Spinal cord (tissue), 10 donors: Measurements from ENCODE around the gene FOXK1. TPM values are rescaled to one million over a fixed set of nuclear protein-coding genes. Genes with fewer than 3 reads are reported as not detected.
"Not testable (repeated sequence)": the region's sequence is repeated elsewhere in the genome, so short reads cannot be mapped to it uniquely, and the experiment has no call there.

Experiments used
- DNase-seq, 6 donors: peaks; one replicate each; pipeline versions ENCODE4 v3.0.0 to v3.0.0-alpha.2; 2013 to 2015; ENCODE audit warnings: low spot score in 6 of 6, low read depth in 4 of 6
- H3K27ac ChIP-seq: one replicate; pipeline ENCODE4 v1.5.1; 2013; ENCODE audit warnings: low read depth, low read length, control low read depth
- H3K27me3 ChIP-seq: one replicate; pipeline ENCODE4 v1.6.1; 2013; ENCODE audit warnings: low read length; ENCODE audit not compliant: control insufficient read depth, insufficient read depth
- H3K36me3 ChIP-seq: one replicate; pipeline ENCODE4 v1.6.1; 2013; ENCODE audit warnings: low read length; ENCODE audit not compliant: control insufficient read depth, insufficient read depth
- H3K4me1 ChIP-seq: one replicate; pipeline ENCODE4 v1.6.1; 2013; ENCODE audit warnings: low read length; ENCODE audit not compliant: control insufficient read depth, insufficient read depth
- H3K4me3 ChIP-seq: one replicate; pipeline ENCODE4 v1.5.1; 2013; ENCODE audit warnings: low read depth, low read length, control low read depth
- H3K9me3 ChIP-seq: one replicate; pipeline ENCODE4 v1.6.1; 2013; ENCODE audit warnings: low read length; ENCODE audit not compliant: control insufficient read depth, insufficient read depth
- WGBS: methylation state at CpG from one replicate; pipeline ENCODE4 v1.1.5; 2013; ENCODE audit warnings: missing lambda C conversion rate; ENCODE audit not compliant: insufficient coverage; 5-methylcytosine and 5-hydroxymethylcytosine counted together
- polyA plus RNA-seq, 2 donors: library from polyadenylated mRNA; unstranded; fragments of 120-200 nt; gene quantifications; one replicate each; pipeline ENCODE4 v1.2.1, GENCODE V29; 2013; ENCODE audit not compliant: insufficient read length in 2 of 2
- total RNA-seq, 2 donors: library from RNA; depleted of rRNA in 1 of 2; stranded (reverse); fragments of 120-200 nt in 1 of 2; fragments of >200 nt in 1 of 2; gene quantifications; one replicate each; pipeline versions ENCODE4 v1.2.3 to v1.2.4, GENCODE V29; 2013 to 2014
- donor health status: healthy.

Gene FOXK1
- total and polyA plus RNA-seq, 4 donors = 17.0 to 30.6 (median 21.9) TPM

DNA sequence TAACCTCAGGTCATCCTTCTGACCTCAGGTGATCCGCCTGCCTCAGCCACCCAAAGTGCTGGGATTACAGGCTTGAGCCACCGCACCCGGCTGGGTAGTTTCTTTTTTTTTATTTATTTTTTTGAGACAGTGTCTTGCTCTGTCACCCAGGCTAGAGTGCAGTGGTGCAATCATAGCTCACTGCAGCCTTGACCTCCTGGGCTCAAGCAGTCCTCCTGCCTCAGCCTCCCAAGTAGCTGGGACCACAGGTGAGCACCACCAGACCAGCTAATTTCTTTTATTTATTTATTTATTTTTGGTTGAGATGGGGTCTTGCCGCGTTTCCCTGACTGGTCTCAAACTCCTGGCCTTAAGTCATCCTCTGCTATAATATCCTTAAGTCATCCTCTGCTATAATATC lies 10.5 kb downstream of the FOXK1 start:
- Histone ChIP-seq H3K4me1 (peaks cover 40% of the 10 kb centered on the region), H3K27ac (peak overlapping the region; percentile 33)
- H3K27me3 ChIP-seq, DNase-seq, H3K36me3 ChIP-seq, H3K9me3 ChIP-seq, H3K4me3 ChIP-seq: not testable (repeated sequence)
- no CpG with 5 or more reads among the region's 5 CpGs for whole genome bisulfite sequencing

DNA sequence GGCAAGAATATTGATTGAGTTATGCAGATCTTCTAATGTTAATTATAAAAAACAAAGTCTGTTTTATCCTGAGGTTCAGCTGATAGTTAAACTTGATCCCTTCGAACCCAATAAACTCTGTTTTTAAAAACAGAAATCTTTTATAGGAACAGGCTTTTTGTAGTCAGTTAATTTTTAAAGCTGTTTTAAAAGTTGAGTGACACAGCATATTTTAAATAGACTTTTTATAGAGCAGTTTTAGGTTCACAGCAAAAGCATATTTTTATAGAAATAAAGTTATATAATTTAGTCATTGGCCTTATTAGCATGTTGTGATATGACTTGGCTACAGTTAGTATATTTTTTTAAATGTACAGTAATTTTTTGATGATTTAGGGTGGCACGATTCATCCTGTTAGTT lies 11.1 kb downstream of the FOXK1 start:
- peaks cover 5% of the 10 kb centered on the region for H3K36me3 ChIP-seq
- H3K4me1 ChIP-seq = peaks cover 40% of the 10 kb centered on the region
- no peaks in the 10 kb centered on the region for H3K9me3 ChIP-seq
- DNase-seq = no peak
- H3K27me3 ChIP-seq = no peaks in the 10 kb centered on the region
- 100% methylated on average over 1 of the region's 2 CpGs for WGBS
- no peak overlapping the region for H3K4me3 ChIP-seq
- peak overlapping the region; percentile 25 for H3K27ac ChIP-seq

DNA sequence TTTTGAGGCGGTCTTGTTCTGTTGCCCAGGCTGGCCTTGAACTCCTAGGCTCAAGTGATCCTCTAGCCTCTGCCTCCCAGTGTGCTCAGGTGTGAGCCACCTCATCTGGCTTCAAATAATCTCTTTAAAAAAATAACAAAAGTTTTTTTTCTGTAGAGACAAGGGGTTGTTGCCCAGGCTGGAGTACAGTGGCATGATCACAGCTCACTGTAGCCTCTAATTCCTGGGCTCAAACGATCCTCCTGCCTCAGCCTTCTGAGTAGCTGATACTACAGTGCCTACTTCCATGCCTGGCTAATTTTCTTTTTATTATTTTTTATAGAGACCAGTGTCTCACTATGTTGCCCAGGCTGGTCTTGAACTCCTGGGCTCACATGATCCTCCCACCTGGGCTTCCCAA lies 11.7 kb downstream of the FOXK1 start:
- Histone ChIP-seq H3K36me3 (peaks cover 5% of the 10 kb centered on the region), H3K27ac (peak overlapping the region; percentile 25), H3K9me3 (no peaks in the 10 kb centered on the region), H3K4me1 (peaks cover 37% of the 10 kb centered on the region), H3K27me3 (no peaks in the 10 kb centered on the region), H3K4me3 (no peak overlapping the region)
- DNase-seq = no peak
- WGBS = 100% methylated on average over 1 of the region's 2 CpGs

DNA sequence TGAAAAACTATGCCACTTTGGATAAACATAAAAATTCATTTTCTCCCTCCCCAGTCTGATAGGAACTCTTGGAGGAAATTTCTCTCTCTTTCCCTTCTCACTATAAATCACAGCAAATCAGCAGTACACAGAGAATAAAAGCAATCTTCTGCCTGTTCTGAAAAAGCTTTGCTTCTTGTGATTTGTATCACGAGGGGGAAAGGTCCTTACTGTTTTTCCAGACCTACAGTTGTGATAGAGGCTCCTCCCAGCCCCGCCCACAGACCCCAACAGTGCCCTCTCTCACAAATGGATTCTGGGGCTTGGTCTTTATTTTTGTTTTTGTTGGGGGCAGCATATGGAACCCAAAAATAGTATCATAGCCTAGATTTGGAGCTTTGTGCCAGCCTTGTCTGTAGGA lies 12.2 kb downstream of the FOXK1 start:
- H3K4me3 ChIP-seq = no peak overlapping the region
- no peak for DNase-seq
- peak overlapping the region; percentile 64 for H3K27ac ChIP-seq
- H3K27me3 ChIP-seq = no peaks in the 10 kb centered on the region
- H3K9me3 ChIP-seq = no peaks in the 10 kb centered on the region
- peaks cover 5% of the 10 kb centered on the region for H3K36me3 ChIP-seq
- no CpG with 5 or more reads among the region's 2 CpGs for WGBS
- peaks cover 34% of the 10 kb centered on the region for H3K4me1 ChIP-seq

DNA sequence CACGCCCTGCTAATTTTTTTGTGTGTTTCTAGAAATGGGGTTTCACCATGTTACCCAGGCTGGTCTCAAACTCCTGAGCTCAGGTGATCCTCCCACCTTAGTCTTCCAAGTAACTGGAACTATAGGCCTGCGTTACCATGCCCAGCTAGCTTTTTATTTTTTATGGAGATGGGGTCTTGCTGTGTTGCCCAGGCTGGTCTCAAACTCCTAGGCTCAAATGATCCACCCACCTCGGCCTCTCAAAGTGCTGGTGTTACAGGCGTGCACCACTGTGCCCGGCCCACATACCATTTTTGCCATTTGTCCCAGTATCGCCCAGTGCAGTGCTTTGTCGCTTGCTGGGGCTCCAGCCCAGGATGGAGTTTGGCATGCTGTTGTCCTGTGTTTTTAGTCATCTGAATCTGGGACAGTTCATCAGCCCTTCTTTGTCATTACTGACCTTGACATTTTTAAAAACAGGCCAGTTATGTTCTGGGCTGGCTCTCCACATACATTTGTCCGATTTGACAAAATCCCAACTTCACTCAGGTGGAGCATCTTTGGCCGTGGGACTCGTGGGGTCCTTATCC lies 16.7 kb downstream of the FOXK1 start:
- Histone ChIP-seq H3K27ac (no peak overlapping the region), H3K4me1 (peaks cover 39% of the 10 kb centered on the region), H3K4me3 (no peak overlapping the region), H3K36me3 (peaks cover 9% of the 10 kb centered on the region), H3K27me3 (no peaks in the 10 kb centered on the region), H3K9me3 (no peaks in the 10 kb centered on the region)
- WGBS = 100% methylated on average over 5 of the region's 10 CpGs
- DNase-seq = no peak

DNA sequence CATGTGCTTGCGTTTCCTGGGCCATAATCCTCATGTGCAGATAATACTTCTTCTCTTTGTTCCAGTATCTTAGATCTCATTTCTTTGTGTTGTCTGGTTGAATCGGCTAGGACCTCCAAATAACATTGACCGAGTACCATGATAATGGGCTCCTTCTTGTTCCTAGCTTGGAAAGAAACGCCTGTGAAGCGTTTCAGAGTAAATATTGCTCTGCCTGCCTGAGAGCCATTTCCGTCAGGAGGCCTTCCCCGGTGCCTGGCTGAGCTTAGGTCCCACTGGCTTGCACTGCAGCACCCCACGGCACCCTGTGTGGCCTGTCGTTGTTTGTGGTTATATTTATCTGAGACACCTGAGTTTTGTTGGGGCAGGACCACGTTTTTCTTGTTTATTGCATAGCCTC lies 17.7 kb downstream of the FOXK1 start:
- Histone ChIP-seq H3K27me3 (no peaks in the 10 kb centered on the region), H3K9me3 (no peaks in the 10 kb centered on the region), H3K4me1 (peaks cover 40% of the 10 kb centered on the region), H3K27ac (no peak overlapping the region), H3K4me3 (no peak overlapping the region), H3K36me3 (peaks cover 9% of the 10 kb centered on the region)
- DNase-seq = no peak
- WGBS = 30% methylated on average over 6 of the region's 10 CpGs

DNA sequence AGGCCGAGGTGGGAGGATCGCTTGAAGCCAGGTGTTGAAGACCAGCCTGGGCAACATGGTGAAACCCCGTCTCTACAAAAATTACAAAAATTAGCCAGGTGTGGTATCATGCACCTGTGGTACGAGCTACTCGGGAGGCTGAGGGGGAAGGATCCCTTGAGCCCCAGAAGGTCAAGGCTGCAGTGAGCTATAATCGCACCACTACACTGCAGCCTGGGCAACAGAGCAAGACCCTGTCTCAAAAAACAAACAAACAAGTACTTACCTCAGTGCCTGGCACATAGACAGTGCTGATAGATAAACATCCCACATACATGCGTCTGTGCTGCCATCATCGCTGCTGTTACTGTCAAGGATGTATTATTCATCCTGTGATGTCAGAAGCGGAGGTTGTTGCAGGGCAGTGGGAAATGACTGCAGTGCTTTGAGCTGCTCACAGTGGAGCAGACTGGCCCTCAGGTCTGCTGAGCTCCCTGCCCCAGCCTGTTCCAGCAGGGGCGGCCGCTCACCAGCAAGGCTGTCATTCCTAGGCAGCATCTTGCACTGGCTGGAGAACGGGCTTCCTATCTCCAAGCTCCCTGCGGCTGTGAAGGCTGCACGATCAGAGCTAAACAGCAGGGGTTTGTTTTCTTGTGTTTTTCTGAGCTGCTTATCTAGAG lies 18.6 kb downstream of the FOXK1 start:
- peaks cover 12% of the 10 kb centered on the region for H3K36me3 ChIP-seq
- H3K27me3 ChIP-seq = no peaks in the 10 kb centered on the region
- no peaks in the 10 kb centered on the region for H3K9me3 ChIP-seq
- no peak for DNase-seq
- 48% methylated on average over 8 of the region's 14 CpGs for WGBS
- no peak overlapping the region for H3K4me3 ChIP-seq
- no peak overlapping the region for H3K27ac ChIP-seq
- H3K4me1 ChIP-seq = peaks cover 43% of the 10 kb centered on the region

DNA sequence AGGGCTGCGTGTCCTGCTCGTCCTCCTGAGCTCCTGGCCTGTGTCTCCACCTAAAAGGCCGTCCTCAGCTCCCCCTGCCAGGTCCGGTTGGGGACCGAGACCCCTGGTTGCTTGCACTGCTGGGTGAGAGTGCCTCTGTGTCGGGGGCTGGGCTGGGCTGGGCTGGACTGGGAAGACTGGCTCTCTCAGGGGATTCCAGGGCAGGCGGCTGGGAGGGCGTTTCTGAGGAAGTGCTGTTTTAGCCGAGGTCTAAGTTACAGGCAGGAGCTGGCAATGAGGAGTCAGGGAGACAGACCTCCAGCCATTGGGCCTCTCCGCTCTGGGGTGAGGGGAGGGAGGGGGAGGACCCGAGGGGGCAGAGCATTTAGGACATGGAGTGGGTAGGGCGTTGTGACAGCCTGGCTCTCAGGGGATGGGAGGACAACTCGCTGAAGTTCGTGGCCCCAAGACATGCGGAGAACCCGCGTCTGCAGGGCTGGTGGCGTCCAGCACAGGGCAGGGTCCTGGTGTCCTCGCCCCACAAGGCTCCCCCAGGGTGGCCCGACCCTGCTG lies 20.9 kb downstream of the FOXK1 start:
- Histone ChIP-seq H3K27ac (peak overlapping the region; percentile 47), H3K4me1 (peaks cover 63% of the 10 kb centered on the region), H3K27me3 (no peaks in the 10 kb centered on the region), H3K4me3 (no peak overlapping the region), H3K36me3 (peaks cover 7% of the 10 kb centered on the region), H3K9me3 (no peaks in the 10 kb centered on the region)
- DNase-seq = no peak
- WGBS = 68% methylated on average over 19 of the region's 20 CpGs

DNA sequence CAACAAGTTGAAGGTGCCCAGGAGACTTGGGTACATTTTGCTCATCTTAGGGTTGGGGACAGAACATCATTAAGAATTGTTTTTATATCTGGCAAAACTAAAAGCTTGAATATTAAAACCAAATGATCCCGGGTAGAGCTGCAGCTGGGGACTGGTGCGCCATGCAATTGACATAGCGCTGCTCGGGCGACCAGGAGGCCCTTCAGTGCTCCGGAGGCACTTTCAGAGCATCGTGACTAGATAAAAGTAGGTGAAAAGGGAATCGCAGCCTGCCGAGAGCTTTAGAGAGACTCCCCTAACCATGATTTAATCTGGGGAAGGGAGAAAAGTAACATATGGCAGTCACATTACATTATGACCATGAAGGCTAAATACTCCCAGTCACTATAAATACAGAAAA lies 21.4 kb downstream of the FOXK1 start:
- Histone ChIP-seq H3K36me3 (peaks cover 7% of the 10 kb centered on the region), H3K4me1 (peaks cover 68% of the 10 kb centered on the region), H3K27me3 (no peaks in the 10 kb centered on the region), H3K9me3 (no peaks in the 10 kb centered on the region), H3K27ac (no peak overlapping the region), H3K4me3 (no peak overlapping the region)
- DNase-seq = no peak
- WGBS = 69% methylated on average over 5 of the region's 9 CpGs
